Esophagus squamous epithelium (tissue), 4 donors: ENCODE measurements around the gene ZNF26.

Experiments
- CTCF ChIP-seq, 6 experiments: fragments of 450-650 bp in 4 of 6; fragments of 200-600 bp in 2 of 6; sonication (generic) in 2 of 6; IDR thresholded peaks; one replicate each; pipeline ENCODE4 v1.5.1; 2016 to 2019; ENCODE audit warnings: antibody characterized with exemption in 6 of 6, mild to moderate bottlenecking in 4 of 6, moderate library complexity in 4 of 6
- POLR2A ChIP-seq, 4 donors: fragments of 450-650 bp; IDR thresholded peaks; one replicate each; pipeline ENCODE4 v1.6.1; 2017; ENCODE audit warnings: antibody characterized with exemption in 4 of 4, mild to moderate bottlenecking in 4 of 4, moderate library complexity in 3 of 4

GRCh38 chr12:132956011-132956788 lies 30.0 kb upstream of the ZNF26 start, which contains the start of gene ZNF605:
- TF ChIP-seq CTCF (IDR thresholded peaks at IDR 0.05) (peak in 1 of 6 experiments; percentile 10), POLR2A (IDR thresholded peaks at IDR 0.05) (peak in 1 of 4 donors; percentile 23)
